K562 (cell line): Measurements from ENCODE around the gene PHF21A. TPM values are rescaled to one million over a fixed set of nuclear protein-coding genes. Genes with fewer than 3 reads are reported as not detected.

ENCODE experiments used
- ARNT ChIP-seq, 2 experiments: fragments of 450-650 bp; IDR thresholded peaks; 2 replicates each; pipeline ENCODE4 v1.6.1; 2016; ENCODE audit warnings: mild to moderate bottlenecking in 1 of 2
- BACH1 ChIP-seq: fragments of 200-800 bp; sonication (Bioruptor generic); IDR thresholded peaks from 2 replicates; pipeline ENCODE4 v1.6.1; 2016; ENCODE audit warnings: missing genetic modification characterization, missing compliant biosample characterization
- BRD9 ChIP-seq: fragments of 450-650 bp; IDR thresholded peaks from 2 replicates; pipeline ENCODE4 v1.6.1; 2018; ENCODE audit warnings: low read depth; ENCODE audit not compliant: partially characterized antibody
- CBFA2T2 ChIP-seq: fragments of 450-650 bp; conservative IDR thresholded peaks from 2 replicates; pipeline ENCODE4 v1.6.1; 2017; ENCODE audit warnings: mild to moderate bottlenecking
- CBX2 ChIP-seq: fragments of 200-600 bp; sonication (generic); IDR thresholded peaks from one replicate; pipeline ENCODE4 v1.6.1; 2012; ENCODE audit warnings: mild to moderate bottlenecking, low read length, inconsistent platforms; ENCODE audit not compliant: insufficient read depth, poor library complexity, severe bottlenecking
- CBX3 ChIP-seq, 2 experiments: IDR thresholded peaks; 1 replicate in 1 of 2; 2 replicates in 1 of 2; pipeline ENCODE4 v1.6.1; 2012; ENCODE audit warnings: inconsistent platforms in 2 of 2, low read length in 2 of 2, borderline replicate concordance in 1 of 2, control low read depth in 1 of 2
- CC2D1A ChIP-seq: fragments of 450-650 bp; IDR thresholded peaks from 2 replicates; pipeline ENCODE4 v1.6.1; 2017; ENCODE audit warnings: mild to moderate bottlenecking
- CREM ChIP-seq: IDR thresholded peaks from 2 replicates; pipeline ENCODE4 v1.6.1; 2014; ENCODE audit warnings: antibody characterized with exemption, low read depth
- EP300 ChIP-seq: IDR thresholded peaks from 2 replicates; pipeline ENCODE4 v1.6.1; 2012; ENCODE audit warnings: low read length, improper control_type of control experiment
- FOXM1 ChIP-seq, 2 experiments: fragments of 450-650 bp in 1 of 2; sonication (generic) in 1 of 2; formaldehyde crosslinking in 1 of 2; IDR thresholded peaks; 2 replicates each; pipeline versions ENCODE4 v1.6.1 to v1.9.0; 2017 to 2022; ENCODE audit warnings: low read depth in 2 of 2, mild to moderate bottlenecking in 2 of 2, missing genetic modification reagents in 1 of 2, moderate library complexity in 1 of 2
- HDAC1 ChIP-seq, 2 experiments: fragments of 450-650 bp; IDR thresholded peaks; 2 replicates each; pipeline ENCODE4 v1.6.1; 2016 to 2017; ENCODE audit warnings: inconsistent platforms in 1 of 2, mild to moderate bottlenecking in 1 of 2, moderate library complexity in 1 of 2
- HDAC2 ChIP-seq: fragments of 450-650 bp; IDR thresholded peaks from 2 replicates; pipeline ENCODE4 v1.6.1; 2016; ENCODE audit warnings: mild to moderate bottlenecking
- JUND ChIP-seq, 2 experiments: IDR thresholded peaks; 2 replicates in 1 of 2; 3 replicates in 1 of 2; pipeline ENCODE4 v1.6.1; 2011; ENCODE audit warnings: borderline replicate concordance in 2 of 2, low read depth in 2 of 2, low read length in 2 of 2, improper control_type of control experiment in 1 of 2, missing biosample characterization in 1 of 2, missing genetic modification characterization in 1 of 2, missing genetic modification reagents in 1 of 2
- KDM1A ChIP-seq, 2 experiments: fragments of 450-650 bp; IDR thresholded peaks; 2 replicates each; pipeline ENCODE4 v1.6.1; 2016; ENCODE audit warnings: mild to moderate bottlenecking in 2 of 2
- KDM4B ChIP-seq, 2 experiments: fragments of 450-650 bp in 1 of 2; sonication (generic) in 1 of 2; IDR thresholded peaks; 2 replicates each; pipeline ENCODE4 v1.6.1; 2016 to 2017; ENCODE audit warnings: borderline replicate concordance in 2 of 2, antibody characterized with exemption in 1 of 2, low read depth in 1 of 2, mild to moderate bottlenecking in 1 of 2
- KLF16 ChIP-seq: IDR thresholded peaks from 2 replicates; pipeline ENCODE4 v1.6.1; 2016; ENCODE audit warnings: antibody characterized with exemption
- LEF1 ChIP-seq: fragments of 450-650 bp; IDR thresholded peaks from 2 replicates; pipeline ENCODE4 v1.6.1; 2016; ENCODE audit warnings: mild to moderate bottlenecking
- POLR2AphosphoS5 ChIP-seq: IDR thresholded peaks from 2 replicates; pipeline ENCODE4 v1.6.1; 2011; ENCODE audit warnings: mild to moderate bottlenecking, low read depth, low read length, moderate library complexity; ENCODE audit not compliant: control insufficient read depth, insufficient read depth
- PTTG1 ChIP-seq: fragments of 450-650 bp; IDR thresholded peaks from 2 replicates; pipeline ENCODE4 v1.6.1; 2016; ENCODE audit warnings: low read depth, mild to moderate bottlenecking, missing genetic modification characterization, missing compliant biosample characterization
- RCOR1 ChIP-seq, 2 experiments: IDR thresholded peaks; 2 replicates each; pipeline ENCODE4 v1.6.1; 2012; ENCODE audit warnings: low read depth in 2 of 2, low read length in 2 of 2, borderline replicate concordance in 1 of 2, improper control_type of control experiment in 1 of 2
- SMARCE1 ChIP-seq: fragments of 450-650 bp; IDR thresholded peaks from 2 replicates; pipeline ENCODE4 v1.7.1; 2016; ENCODE audit warnings: mild to moderate bottlenecking
- TOE1 ChIP-seq, 2 experiments: fragments of 450-650 bp in 1 of 2; sonication (generic) in 1 of 2; formaldehyde crosslinking in 1 of 2; IDR thresholded peaks; 2 replicates each; pipeline versions ENCODE4 v1.7.1 to v1.8.0; 2016 to 2022; ENCODE audit warnings: borderline replicate concordance in 2 of 2, mild to moderate bottlenecking in 2 of 2, antibody characterized with exemption in 1 of 2, inconsistent platforms in 1 of 2, low read depth in 1 of 2, missing genetic modification reagents in 1 of 2, moderate library complexity in 1 of 2
- ZBTB1 ChIP-seq: sonication (generic); formaldehyde crosslinking; IDR thresholded peaks from 2 replicates; pipeline ENCODE4 v1.8.1; 2023; ENCODE audit warnings: missing genetic modification reagents, low read depth, mild to moderate bottlenecking, borderline replicate concordance
- polyA plus RNA-seq, 8 experiments: library from polyadenylated mRNA; depleted of rRNA in 4 of 8; stranded (reverse) in 5 of 8; unstranded in 3 of 8; fragments of >200 nt; fragmentation: Nextera tagmentation in 2 of 8; fragmentation: Illumina TruSeq in 1 of 8; extraction: Ambion mirVana in 2 of 8; extraction: Trizol in 1 of 8; gene quantifications; 2 replicates each; pipeline versions ENCODE4 v1.2.1 to v1.2.3, GENCODE V29; 2011 to 2014; ENCODE audit warnings: inconsistent platforms in 1 of 8, missing spikeins in 1 of 8
- total RNA-seq, 7 experiments: library from RNA; depleted of rRNA in 6 of 7; stranded (reverse); fragments of >200 nt in 6 of 7; fragmentation: Illumina TruSeq in 2 of 7; extraction: Trizol in 2 of 7; gene quantifications; 2 replicates each; pipeline versions ENCODE4 v1.2.1 to v1.2.3, GENCODE V29; 2011 to 2021; ENCODE audit warnings: low replicate concordance in 1 of 7
- TF ChIP-seq, protein P1 (sequence below): sonication (generic); formaldehyde crosslinking; IDR thresholded peaks from 2 replicates; pipeline ENCODE4 v1.8.1; 2023; ENCODE audit warnings: mild to moderate bottlenecking, missing genetic modification reagents
- TF ChIP-seq, protein P2 (sequence below): fragments of 450-650 bp; IDR thresholded peaks from 2 replicates; pipeline ENCODE4 v1.6.1; 2016; ENCODE audit warnings: antibody characterized with exemption

PHF21A gene
- total and polyA plus RNA-seq, 9 of the 15 experiments (the other 6 are each of a cell fraction or from before 2014, with no cell fraction given): 1.5 to 32.4 (median 10.7) TPM

DNA sequence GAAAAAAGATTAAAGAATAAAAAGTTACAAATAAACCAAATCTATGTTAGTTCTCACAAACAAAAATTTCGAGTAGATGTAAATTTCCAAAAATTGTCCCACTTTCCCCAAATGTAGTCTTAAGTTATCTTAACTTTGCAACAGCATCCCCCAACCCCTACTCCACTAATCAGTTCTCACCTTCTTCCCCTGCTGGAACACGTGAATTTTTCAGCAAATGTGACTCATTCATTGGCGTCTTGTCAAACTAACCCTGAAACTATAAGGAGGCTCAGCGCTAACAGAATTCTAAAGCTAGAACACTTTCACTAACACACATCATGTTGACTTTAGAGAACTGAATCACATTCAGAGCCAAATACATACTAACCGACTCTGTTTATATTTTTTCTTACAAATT lies 46.1 kb downstream of the PHF21A start (continued):
- TF ChIP-seq, protein P1, sequence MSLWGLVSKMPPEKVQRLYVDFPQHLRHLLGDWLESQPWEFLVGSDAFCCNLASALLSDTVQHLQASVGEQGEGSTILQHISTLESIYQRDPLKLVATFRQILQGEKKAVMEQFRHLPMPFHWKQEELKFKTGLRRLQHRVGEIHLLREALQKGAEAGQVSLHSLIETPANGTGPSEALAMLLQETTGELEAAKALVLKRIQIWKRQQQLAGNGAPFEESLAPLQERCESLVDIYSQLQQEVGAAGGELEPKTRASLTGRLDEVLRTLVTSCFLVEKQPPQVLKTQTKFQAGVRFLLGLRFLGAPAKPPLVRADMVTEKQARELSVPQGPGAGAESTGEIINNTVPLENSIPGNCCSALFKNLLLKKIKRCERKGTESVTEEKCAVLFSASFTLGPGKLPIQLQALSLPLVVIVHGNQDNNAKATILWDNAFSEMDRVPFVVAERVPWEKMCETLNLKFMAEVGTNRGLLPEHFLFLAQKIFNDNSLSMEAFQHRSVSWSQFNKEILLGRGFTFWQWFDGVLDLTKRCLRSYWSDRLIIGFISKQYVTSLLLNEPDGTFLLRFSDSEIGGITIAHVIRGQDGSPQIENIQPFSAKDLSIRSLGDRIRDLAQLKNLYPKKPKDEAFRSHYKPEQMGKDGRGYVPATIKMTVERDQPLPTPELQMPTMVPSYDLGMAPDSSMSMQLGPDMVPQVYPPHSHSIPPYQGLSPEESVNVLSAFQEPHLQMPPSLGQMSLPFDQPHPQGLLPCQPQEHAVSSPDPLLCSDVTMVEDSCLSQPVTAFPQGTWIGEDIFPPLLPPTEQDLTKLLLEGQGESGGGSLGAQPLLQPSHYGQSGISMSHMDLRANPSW (CRISPR knock-in tag): no peak
- TF ChIP-seq HDAC2 (peak; percentile 62; the same call in 1 of the 2 replicates), SMARCE1 (peak; percentile 93), BRD9 (no peak), EP300 (peak; percentile 84), POLR2AphosphoS5 (peak; percentile 75; the same call in 1 of the 2 replicates), RCOR1 (IDR thresholded peaks at IDR 0.05; ENCODE audit: borderline replicate concordance in 1 of 2, low read depth in 2 of 2, low read length in 2 of 2) (peak in 1 of 2 experiments; percentile 69; a peak in 1 of 4 replicates), KDM1A (IDR thresholded peaks at IDR 0.05) (peak; percentile 60 to 65; a peak in 3 of 4 replicates), CBFA2T2 (peak; percentile 87), TOE1 (IDR thresholded peaks at IDR 0.05; ENCODE audit: borderline replicate concordance) (peak; percentile 51; the same call in 1 of the 2 replicates), TOE1 (CRISPR knock-in tag; IDR thresholded peaks at IDR 0.05; ENCODE audit: borderline replicate concordance, low read depth) (no peak), ZBTB1 (no peak), PTTG1 (tag) (no peak), HDAC1 (IDR thresholded peaks at IDR 0.05) (peak in 1 of 2 experiments; percentile 77; a peak in 2 of 4 replicates), CREM (peak; percentile 42; the same call in 1 of the 2 replicates), CBX2 (no peak), KLF16 (peak; percentile 63; the same call in 1 of the 2 replicates), CBX3 (IDR thresholded peaks at IDR 0.05; ENCODE audit: borderline replicate concordance in 1 of 2, low read length in 2 of 2) (0 out of 3 replicates have a peak, but pooled peaks of 1 of the 2 experiments have one; percentile 34), LEF1 (peak; percentile 55; the same call in 1 of the 2 replicates), KDM4B (IDR thresholded peaks at IDR 0.05; ENCODE audit: borderline replicate concordance in 2 of 2, low read depth in 1 of 2) (no peak), CC2D1A (peak; percentile 23; the same call in 1 of the 2 replicates), FOXM1 (IDR thresholded peaks at IDR 0.05; ENCODE audit: low read depth) (0 out of 2 replicates have a peak, but pooled peaks have one; percentile 17), FOXM1 (CRISPR knock-in tag; IDR thresholded peaks at IDR 0.05; ENCODE audit: low read depth) (no peak), BACH1 (tag) (no peak), JUND (IDR thresholded peaks at IDR 0.05; ENCODE audit: borderline replicate concordance, low read depth, low read length) (peak; percentile 96), JUND (tag; IDR thresholded peaks at IDR 0.05; ENCODE audit: borderline replicate concordance, low read depth, low read length) (peak; percentile 92; the same call in 2 of the 3 replicates), ARNT (IDR thresholded peaks at IDR 0.05) (peak in 1 of 2 experiments; percentile 60; a peak in 1 of 4 replicates)
- TF ChIP-seq, protein P2, sequence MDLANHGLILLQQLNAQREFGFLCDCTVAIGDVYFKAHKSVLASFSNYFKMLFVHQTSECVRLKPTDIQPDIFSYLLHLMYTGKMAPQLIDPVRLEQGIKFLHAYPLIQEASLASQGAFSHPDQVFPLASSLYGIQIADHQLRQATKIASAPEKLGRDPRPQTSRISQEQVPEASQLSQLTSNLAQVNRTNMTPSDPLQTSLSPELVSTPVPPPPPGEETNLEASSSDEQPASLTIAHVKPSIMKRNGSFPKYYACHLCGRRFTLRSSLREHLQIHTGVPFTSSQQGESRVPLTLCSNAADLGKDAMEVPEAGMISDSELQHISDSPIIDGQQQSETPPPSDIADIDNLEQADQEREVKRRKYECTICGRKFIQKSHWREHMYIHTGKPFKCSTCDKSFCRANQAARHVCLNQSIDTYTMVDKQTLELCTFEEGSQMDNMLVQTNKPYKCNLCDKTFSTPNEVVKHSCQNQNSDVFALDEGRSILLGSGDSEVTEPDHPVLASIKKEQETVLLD: 0 out of 2 replicates have a peak, but pooled peaks have one; percentile 31
